Kidney (tissue), 14 donors: ENCODE data around the gene F11R. TPM values are rescaled to one million over a fixed set of nuclear protein-coding genes. Genes with fewer than 3 reads are reported as not detected.
A peak's percentile ranks its signal among the peaks of the same experiment; 100 is the strongest.
"Not testable (repeated sequence)": the region's sequence is repeated elsewhere in the genome, so short reads cannot be mapped to it uniquely, and the experiment has no call there.

ENCODE experiments used
- DNase-seq, 5 donors: peaks; one replicate each; pipeline ENCODE4 v3.0.0-alpha.2; 2013 to 2020
- FAIRE-seq: peaks from 2 replicates; lab custom pipeline; 2012; peaks lifted over from hg19 to GRCh38; lab: Jason Lieb, UNC
- H3K27ac ChIP-seq, 2 donors: one replicate each; pipeline ENCODE4 v1.7.0; 2013; ENCODE audit warnings: low read depth in 2 of 2, low read length in 2 of 2, inconsistent platforms in 1 of 2
- H3K27me3 ChIP-seq: one replicate; pipeline ENCODE4 v1.7.1; 2013; ENCODE audit warnings: low read length, inconsistent platforms; ENCODE audit not compliant: control insufficient read depth, insufficient read depth
- H3K36me3 ChIP-seq, 3 donors: one replicate each; pipeline versions ENCODE4 v1.7.0 to v1.7.1; 2013; ENCODE audit warnings: low read length in 3 of 3, control low read depth in 1 of 3, inconsistent platforms in 1 of 3; ENCODE audit not compliant: insufficient read depth in 3 of 3, control insufficient read depth in 2 of 3
- H3K4me1 ChIP-seq, 3 donors: one replicate each; pipeline versions ENCODE4 v1.7.0 to v1.7.1; 2013; ENCODE audit warnings: low read length in 3 of 3, inconsistent platforms in 1 of 3, low read depth in 1 of 3; ENCODE audit not compliant: control insufficient read depth in 2 of 3, insufficient read depth in 2 of 3
- H3K4me3 ChIP-seq, 3 donors: one replicate each; pipeline versions ENCODE4 v1.7.0 to v1.8.1; 2013; ENCODE audit warnings: low read length in 3 of 3, control low read depth in 1 of 3, inconsistent platforms in 1 of 3
- H3K9ac ChIP-seq, 3 donors: one replicate each; pipeline versions ENCODE4 v1.7.0 to v1.7.1; 2013; ENCODE audit warnings: low read length in 3 of 3, control low read depth in 1 of 3, inconsistent platforms in 1 of 3
- H3K9me3 ChIP-seq, 3 donors: one replicate each; pipeline versions ENCODE4 v1.7.0 to v1.7.1; 2013; ENCODE audit warnings: low read length in 3 of 3, control low read depth in 1 of 3, inconsistent platforms in 1 of 3; ENCODE audit not compliant: control insufficient read depth in 2 of 3, insufficient read depth in 1 of 3
- intact Hi-C: fragments of 100-400 bp; cut with DNase I; formaldehyde crosslinking; loops from one replicate; pipeline ENCODE4 v1.11.1; 2022
- polyA plus RNA-seq: library from polyadenylated mRNA; stranded (reverse); fragments of 350-450 nt; fragmentation: Illumina TruSeq; extraction: RNeasy Lipid Tissue Mini Kit (QIAGEN cat#74804); gene quantifications from one replicate; pipeline ENCODE4 v1.2.3, GENCODE V29; 2014; ENCODE audit warnings: low read depth, low replicate concordance; ENCODE audit not compliant: insufficient read depth
- total RNA-seq: library from RNA; stranded (reverse); fragmentation: NEBNext Ultra II Directional; extraction: Animal tissue kit (Norgen Biotek cat#: 25700); gene quantifications from one replicate; pipeline ENCODE4 v1.2.1, GENCODE V29; 2021
- TF ChIP-seq, protein P1 (sequence below): IDR thresholded peaks from 3 replicates; pipeline ENCODE4 v1.5.1; 2012; ENCODE audit warnings: mild to moderate bottlenecking, moderate library complexity, borderline replicate concordance; ENCODE audit not compliant: insufficient read depth; ENCODE audit errors: extremely low read depth
- donor health status: control.
- donor health status: control.
- donor health status: control.
- donor health status: control.
- donor health status: control.
- donor health status: DM: yes; HTN: yes; CAD: no.
- donor health status: Normal renal cell carcinoma (clear cell type).

F11R gene
- total and polyA plus RNA-seq, 2 donors from 2014 or later = 36.9 to 117 TPM

GRCh38 chr1:161069241-161069640 lies 48.3 kb upstream of the F11R start:
- intact Hi-C loops = no loop called here
- no peaks in the 10 kb centered on the region for H3K27me3 ChIP-seq
- H3K9ac ChIP-seq = no peak overlapping the region
- FAIRE-seq (no peak), DNase-seq (no peak)
- H3K9me3 ChIP-seq = no peaks in the 10 kb centered on the region
- H3K36me3 ChIP-seq = no peaks in the 10 kb centered on the region
- H3K4me1 ChIP-seq = no peaks in the 10 kb centered on the region
- H3K4me3 ChIP-seq = peak overlapping the region in 2 of 3 donors; percentile 13 to 38
- TF ChIP-seq, protein P1, sequence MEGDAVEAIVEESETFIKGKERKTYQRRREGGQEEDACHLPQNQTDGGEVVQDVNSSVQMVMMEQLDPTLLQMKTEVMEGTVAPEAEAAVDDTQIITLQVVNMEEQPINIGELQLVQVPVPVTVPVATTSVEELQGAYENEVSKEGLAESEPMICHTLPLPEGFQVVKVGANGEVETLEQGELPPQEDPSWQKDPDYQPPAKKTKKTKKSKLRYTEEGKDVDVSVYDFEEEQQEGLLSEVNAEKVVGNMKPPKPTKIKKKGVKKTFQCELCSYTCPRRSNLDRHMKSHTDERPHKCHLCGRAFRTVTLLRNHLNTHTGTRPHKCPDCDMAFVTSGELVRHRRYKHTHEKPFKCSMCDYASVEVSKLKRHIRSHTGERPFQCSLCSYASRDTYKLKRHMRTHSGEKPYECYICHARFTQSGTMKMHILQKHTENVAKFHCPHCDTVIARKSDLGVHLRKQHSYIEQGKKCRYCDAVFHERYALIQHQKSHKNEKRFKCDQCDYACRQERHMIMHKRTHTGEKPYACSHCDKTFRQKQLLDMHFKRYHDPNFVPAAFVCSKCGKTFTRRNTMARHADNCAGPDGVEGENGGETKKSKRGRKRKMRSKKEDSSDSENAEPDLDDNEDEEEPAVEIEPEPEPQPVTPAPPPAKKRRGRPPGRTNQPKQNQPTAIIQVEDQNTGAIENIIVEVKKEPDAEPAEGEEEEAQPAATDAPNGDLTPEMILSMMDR = no peak
- peak overlapping the region in 1 of 2 donors; percentile 54 for H3K27ac ChIP-seq

GRCh38 chr1:161068306-161069234 lies 47.6 kb upstream of the F11R start:
- intact Hi-C loops = no loop called here
- H3K27me3 ChIP-seq = no peaks in the 10 kb centered on the region
- H3K9ac ChIP-seq = no peak overlapping the region
- H3K9me3 ChIP-seq = no peaks in the 10 kb centered on the region
- FAIRE-seq (no peak), DNase-seq (peak in 2 of 5 donors; percentile 20 to 85)
- TF ChIP-seq, protein P1 = no peak
- H3K4me1 ChIP-seq = no peaks in the 10 kb centered on the region
- no peaks in the 10 kb centered on the region for H3K36me3 ChIP-seq
- peak overlapping the region in 2 of 3 donors; percentile 13 to 38 for H3K4me3 ChIP-seq
- H3K27ac ChIP-seq = peak overlapping the region in 1 of 2 donors; percentile 54

GRCh38 chr1:161066694-161067093 lies 45.7 kb upstream of the F11R start:
- H3K27me3 ChIP-seq = no peaks in the 10 kb centered on the region
- no peak overlapping the region for H3K27ac ChIP-seq
- FAIRE-seq (no peak), DNase-seq (no peak)
- no peak overlapping the region for H3K9ac ChIP-seq
- H3K9me3 ChIP-seq = no peaks in the 10 kb centered on the region
- no peaks in the 10 kb centered on the region for H3K36me3 ChIP-seq
- no peaks in the 10 kb centered on the region for H3K4me1 ChIP-seq
- TF ChIP-seq, protein P1 = no peak
- no peak overlapping the region for H3K4me3 ChIP-seq
- intact Hi-C loops = no loop called here

DNA sequence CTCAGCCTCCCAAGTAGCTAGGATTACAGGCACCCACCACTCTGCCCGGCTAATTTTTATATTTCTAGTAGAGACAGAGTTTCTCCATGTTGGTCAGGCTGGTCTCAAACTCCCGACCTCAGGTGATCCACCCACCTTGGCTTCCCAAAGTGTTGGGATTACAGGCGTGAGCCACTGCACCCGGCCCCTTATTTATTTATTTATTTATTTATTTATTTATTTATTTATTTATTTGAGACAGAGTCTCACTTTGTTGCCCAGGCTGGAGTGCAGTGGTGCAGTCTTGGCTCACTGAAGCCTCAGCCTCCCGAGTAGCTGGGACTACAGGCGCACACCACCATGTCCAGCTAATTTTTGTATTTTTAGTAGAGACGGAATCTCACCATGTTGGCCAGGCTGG lies 44.7 kb upstream of the F11R start:
- H3K4me3 ChIP-seq, FAIRE-seq, DNase-seq, H3K4me1 ChIP-seq, H3K36me3 ChIP-seq, H3K27ac ChIP-seq, intact Hi-C loops, H3K9ac ChIP-seq, H3K27me3 ChIP-seq, H3K9me3 ChIP-seq: not testable (repeated sequence)

DNA sequence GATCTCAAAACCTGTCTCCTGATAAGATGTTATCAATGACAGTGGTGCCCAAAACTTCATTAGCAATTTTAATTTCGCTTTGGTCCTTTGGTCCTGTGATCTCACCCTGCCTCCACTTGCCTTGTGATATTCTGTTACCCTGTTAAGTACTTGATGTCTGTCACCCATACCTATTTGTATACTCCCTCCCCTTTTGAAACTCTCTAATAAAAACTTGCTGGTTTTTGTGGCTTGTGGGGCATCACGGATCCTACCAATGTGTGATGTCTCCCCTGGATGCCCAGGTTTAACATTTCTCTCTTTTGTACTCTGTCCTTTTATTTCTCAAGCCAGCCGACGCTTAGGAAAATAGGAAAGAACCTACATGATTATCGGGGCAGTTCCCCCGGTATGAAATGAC lies 43.0 kb upstream of the F11R start:
- intact Hi-C loops, FAIRE-seq, H3K9me3 ChIP-seq: not testable (repeated sequence)

More for the DNA sequence above, 43.0 kb upstream of the F11R start:
- H3K9ac ChIP-seq, H3K4me1 ChIP-seq, H3K4me3 ChIP-seq, H3K27me3 ChIP-seq, H3K36me3 ChIP-seq, DNase-seq, H3K27ac ChIP-seq: not testable (repeated sequence)
